ENCODE results near the gene GRK5.
A peak's percentile ranks its signal among the peaks of the same experiment; 100 is the strongest.

The GRK5 gene

DNA sequence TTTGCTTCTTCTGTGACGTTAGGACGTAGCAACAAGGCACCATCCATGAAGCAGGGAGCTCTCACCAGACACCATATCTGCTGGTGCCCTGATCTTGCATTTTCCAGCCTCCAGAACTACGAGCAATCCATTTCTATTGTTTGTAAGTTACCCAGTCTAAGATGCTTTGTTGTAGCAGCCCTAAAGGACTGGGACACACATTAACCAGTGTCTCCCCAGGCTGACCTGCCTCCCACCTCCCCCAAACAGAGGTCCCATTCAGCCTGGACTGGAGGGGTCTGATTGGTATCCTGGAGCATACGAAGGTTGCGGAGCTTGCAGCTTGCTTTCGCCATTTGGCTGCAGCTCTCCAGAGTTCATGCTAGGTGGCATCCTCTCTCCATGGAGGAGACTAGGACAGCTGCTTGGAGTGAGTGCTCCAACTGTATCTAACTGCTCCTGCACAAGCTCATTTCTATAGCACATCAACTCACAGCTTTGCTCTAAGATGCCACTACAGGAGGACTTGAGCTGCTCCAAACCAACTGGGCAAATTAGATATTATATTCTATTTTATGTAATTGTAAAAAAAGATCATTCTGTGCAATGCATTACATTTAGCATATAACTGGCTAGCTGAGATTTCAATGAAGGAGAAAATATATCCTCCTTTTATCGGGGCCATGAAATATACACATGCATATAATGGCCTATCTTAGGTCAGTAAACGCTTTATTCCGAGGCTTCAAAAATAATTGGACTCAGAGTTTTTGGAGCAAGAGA lies 8.0 kb upstream of the GRK5 start:
- peak; percentile 27 to 31 for DNase-seq

DNA sequence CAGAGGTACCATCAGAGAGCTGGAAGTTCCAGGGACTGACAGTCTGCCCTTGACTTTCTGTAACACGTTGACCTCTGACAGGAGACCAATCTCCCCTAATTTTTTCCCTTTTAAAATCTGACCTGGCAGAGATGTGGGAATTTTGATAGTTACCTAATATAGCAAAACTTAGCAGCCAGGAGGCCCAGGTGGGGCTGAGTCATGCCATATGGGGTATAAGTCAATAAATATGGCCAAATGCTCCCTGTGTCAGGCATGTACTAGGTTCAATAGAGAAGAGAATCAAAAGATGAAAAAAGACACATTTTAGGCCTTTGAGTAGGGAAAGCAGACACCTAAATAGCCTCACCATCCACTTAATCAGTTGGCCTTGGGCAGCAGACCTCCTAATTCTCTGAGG lies 6.1 kb upstream of the GRK5 start:
- DNase-seq, result no peak

DNA sequence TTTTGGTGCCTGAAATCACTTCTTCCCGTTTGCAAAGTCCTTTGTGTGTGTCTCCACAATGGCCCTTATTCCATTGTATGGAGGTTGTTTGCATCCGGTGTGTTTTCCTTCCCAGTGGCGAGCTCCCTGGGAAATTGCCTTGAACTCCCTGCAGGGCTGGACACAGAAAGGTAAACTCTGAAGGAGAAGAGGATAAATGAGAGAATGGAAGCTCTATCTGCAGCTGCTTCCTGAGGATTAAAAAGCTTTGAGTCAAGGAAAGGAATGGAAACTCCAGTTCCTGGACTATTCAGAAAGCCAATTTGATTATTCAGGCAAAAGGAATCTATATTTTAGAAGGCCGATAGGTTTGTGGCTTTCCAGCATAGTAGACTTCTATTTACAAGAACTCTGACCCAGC lies 4.4 kb upstream of the GRK5 start:
- no peak for DNase-seq

DNA sequence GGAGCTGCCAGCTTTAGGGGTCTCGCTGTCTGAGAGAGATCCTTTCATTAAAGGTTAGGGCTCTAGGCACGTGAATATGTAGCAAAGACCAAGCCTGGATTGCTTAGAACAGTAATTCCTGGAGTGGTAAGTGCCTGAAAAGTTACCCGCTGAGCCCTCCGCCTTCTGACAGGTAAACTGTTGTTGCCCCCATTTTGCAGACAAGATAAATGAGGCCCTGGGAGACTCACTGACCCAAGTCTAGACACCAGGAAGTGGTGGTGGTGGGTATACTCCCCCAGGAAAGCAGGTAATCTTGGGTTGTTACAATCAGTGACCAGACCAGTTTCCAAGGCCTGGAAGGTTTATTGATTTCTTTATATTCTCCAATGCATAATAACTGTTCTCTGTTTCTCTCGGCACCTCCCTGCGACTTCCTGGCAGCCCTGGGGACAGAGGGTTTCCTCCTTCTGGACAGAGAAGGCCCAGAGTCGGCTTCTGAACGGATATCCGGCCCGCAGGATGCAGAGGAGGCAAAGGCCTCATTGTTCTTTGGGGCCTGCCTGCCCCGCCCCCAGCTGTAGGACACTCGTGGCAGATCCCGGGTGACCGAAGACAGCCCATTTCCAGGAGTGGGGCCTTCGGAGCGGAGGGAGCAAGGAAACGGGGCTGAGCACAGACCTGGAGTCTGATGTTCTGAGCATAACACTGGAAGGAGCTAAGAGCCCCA lies 1.3 kb upstream of the GRK5 start:
- peak in 1 of 2 experiments; percentile 8 for DNase-seq

DNA sequence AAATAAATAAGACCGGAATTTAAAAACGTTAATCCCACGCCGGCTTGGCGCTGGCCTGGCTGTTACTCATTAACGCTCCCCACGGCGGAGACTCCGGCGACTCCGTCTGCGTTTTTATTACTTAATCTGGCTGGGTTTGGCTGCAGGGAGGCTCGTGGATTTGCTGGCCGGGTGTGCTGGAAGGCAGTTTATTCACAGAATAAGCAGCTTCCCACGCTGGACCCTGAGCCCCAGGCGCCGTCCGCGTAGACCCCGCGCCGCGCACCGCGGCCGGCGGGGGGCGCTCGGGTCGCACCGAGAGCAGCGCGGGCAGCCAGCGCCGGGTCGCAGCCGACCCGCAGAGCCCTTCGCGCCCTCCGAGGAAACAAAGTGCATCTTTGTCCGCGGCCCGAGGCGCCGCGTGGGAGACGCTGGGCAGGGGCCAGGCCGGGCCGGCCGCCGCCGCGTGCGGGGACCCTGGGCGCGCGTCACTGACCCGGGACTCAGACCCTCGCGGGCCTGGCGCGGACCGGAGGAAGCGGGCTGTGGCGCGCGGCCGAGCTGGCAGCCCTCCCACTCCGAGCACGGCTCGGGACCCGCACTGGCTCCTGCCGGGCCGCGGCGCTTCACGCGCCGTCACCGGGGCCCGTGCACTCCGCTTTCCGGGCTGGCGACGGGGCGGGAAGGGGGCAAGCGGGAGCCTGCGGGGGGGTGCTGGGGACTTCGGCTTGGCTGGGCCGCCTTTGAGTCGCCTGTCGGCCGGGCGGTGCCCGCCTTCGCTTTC lies 587 bp upstream of the GRK5 start:
- peak; percentile 61 to 69 for DNase-seq

DNA sequence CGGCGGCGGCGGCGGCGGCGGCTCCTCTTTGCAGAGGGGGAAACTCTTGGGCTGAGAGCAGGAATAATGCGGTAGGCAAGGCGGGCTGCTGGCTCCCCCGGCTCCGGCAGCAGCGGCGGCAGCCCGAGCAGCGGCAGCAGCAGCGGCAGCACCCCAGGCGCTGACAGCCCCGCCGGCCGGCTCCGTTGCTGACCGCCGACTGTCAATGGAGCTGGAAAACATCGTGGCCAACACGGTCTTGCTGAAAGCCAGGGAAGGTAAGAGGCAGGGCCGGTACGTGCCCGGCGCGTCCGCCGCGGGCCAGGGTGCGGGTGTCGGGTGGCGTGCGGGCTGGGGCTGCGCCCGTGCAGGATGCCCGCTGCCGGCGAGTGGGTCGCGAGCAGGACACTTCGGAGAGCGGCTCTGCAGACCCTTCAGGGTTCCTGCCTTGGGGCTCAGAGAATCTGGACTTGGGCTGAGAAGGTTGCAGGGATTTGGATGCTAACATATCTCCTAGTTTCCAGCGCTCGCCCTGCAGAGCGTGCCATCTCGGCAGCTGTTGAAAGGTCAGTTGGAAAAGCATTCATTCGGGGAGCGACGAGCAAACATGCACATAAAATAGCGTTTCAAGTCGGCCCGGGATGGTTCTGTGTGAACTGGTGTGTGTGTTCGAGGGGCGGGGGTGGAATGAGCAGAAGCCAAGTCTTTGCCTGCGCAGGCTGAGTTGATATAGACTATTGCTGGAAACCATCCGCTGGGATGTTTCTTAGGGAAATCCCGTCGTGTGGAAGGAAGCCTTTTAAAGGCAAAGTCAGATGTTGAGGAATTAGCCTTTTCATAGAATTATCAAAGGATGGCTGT lies 562 bp downstream of the GRK5 start:
- DNase-seq, result peak; percentile 14 to 38

DNA sequence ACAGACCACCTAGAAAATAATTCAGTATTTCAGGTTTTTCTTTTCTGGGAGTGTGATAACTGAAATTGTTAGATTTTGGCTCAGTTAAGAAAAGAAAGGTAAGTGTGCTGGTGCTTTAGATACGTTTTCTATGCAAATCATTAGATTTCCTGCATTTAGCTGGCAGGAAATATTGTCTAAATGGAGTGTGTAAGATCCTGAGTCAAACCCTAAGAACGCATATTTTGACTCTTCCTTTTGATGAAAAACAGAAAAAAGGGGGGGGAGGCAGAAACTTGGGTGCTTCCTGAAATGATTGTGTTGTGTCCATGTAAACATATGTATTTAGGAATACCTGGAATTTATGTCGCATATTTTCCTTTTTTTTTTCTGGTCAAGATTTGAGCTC lies 1.2 kb downstream of the GRK5 start:
- DNase-seq, result no peak

DNA sequence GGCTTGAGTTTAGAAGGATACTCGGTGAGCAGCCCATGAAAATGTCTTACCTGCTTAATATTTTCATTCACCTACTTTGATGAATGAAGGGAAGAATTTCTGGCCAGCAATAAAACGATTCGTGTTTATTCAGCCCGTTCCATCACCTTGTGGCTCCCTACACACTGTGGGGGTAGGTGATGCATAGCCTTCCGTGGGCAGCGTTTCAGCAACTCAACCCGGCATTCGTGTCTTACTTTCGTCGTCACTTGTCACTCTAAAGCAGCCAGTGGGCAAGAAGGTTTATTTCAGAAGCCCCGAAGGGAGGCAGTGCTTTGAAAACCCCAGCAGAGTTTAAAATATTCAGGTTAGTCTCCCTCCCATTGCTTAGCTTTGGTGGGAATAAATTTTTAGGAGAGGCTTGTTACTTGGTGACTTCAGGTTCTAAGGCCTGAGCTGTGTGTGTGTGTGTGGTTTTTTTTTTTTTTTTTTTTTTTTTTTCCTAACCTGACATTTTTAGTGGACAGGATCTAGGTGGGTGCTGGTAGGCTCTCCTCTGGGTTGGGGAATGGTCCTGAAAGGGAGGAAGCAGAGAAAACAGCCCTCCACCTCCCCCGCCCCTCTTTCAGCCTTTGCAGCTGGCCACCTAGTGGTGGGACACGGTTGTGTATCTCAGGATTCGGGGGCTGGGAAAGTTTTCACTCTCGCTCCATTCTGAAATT lies 1.8 kb downstream of the GRK5 start:
- peak; percentile 61 to 62 for DNase-seq

DNA sequence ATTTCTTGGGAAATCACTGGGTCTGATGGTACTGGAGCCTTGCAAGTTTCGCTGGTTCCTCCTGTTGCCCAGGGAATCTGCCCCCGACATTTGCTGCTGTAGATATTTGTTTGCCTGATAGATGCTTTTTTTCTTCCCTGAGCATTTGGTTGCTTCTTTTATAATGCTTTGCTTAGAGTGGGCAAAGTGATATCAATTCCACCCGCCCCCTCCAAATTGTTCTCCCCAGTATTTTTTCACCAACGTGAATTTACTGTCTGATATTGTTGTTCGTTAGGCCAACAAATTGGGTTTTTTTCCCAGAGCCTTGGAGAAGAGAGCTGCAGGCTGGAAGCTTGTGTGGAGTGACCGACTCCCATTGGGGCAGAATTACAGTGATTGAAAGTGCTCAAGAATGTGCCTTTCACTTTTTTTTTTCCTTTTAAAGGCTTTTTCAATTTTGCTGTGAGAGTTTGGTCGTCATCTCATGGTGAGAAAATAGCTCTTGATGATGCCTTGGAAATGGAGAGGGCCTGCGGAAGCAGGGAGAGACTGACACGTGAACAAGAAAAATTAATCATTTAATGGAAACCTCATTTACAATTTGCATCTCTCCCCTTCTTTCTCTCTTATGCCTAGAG lies 2.5 kb downstream of the GRK5 start:
- DNase-seq, result no peak

DNA sequence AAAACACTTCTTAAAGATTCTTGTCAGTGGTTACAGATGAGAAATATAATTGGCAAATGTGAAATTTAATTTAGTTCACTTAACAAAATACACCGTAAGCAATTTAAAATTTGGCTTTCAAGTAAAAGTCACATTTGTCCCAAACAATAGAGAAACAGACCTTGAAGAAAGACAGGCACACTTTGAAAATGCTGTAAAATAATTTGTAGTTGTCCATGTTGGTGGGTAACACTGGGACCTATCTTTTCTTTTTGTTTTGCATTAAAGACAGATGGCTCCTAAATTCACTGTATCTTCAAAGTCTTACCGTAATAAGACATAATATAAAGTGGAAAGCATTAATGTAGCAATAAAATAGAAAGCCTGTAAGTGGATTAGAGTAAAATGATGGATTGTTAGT lies 3.3 kb downstream of the GRK5 start:
- no peak for DNase-seq

DNA sequence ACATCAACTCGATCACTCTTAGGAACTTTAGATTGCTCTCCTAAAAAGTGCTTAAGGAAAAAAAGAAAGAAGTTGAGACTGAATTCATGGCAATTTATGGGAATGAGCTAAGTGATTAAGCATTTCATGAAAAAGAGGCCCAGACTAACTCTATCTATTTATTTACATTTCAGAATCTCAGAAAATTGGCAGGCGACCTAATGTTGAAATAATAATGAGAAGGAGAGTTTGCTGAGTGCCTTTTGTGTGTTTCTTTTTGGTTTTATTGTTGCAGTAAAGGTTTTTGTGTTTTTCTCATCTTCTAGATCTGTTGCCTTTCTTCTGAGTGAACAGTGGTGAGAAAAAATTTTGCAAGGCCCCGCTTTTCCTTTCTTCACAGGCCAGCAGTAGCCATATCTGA lies 3.8 kb downstream of the GRK5 start:
- DNase-seq, result no peak

DNA sequence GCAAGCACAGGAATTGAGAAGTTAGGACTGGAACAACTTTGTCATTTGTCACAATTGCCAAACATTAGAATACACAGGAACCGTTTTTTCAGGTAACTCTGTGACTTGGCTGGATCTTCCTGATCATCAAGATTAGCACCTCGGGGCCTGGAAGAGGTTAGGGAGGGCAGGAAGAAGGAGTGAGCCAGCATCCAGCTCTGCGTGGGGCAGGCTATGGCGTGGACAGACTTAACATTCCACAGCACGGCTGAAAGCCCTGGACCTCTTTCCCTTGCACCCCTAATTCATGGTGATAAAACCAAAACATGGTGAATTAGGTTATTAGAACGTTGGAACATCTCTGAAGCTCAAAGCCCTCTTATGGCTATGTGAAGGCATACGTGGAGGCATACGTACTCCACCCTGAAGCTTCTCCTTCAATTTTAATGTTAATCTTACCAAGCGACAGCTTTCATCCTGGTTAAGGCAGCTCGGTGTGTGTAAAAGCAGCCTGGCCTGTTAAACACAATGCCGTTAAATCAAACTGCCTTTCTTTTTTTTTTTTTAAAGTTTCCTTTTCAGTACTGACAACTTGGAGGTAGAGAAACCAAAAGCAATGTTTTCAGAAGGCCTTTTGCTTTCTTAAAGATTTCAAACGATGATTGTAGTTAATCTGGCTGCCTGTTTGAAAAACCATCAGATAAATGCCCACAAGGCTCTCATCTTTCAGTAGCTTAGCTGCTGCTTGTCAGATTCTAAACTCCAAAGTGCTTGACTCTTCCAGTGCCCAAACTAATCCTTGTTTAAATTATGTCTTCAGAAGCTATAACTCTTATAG lies 4.5 kb downstream of the GRK5 start:
- DNase-seq, result no peak

DNA sequence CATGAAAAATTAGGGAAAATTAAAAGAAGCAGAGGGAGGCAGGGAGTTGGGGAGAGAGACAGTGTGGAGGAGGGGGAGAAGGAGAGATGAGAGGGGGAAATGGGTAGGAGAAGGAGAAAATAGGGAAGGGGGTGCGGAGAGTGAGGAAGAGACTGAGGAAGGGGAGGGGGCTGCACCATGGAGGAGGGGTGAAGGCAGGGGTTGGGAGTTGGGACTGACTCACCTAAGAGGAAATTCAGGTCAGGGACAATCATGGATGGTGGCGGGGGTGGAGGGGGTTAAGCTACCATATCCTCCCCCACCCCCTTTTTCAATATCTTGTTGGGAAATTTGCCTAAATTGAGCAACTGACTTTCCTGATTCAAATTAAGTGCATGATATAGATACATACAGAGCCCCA lies 8.0 kb downstream of the GRK5 start:
- no peak for DNase-seq

DNA sequence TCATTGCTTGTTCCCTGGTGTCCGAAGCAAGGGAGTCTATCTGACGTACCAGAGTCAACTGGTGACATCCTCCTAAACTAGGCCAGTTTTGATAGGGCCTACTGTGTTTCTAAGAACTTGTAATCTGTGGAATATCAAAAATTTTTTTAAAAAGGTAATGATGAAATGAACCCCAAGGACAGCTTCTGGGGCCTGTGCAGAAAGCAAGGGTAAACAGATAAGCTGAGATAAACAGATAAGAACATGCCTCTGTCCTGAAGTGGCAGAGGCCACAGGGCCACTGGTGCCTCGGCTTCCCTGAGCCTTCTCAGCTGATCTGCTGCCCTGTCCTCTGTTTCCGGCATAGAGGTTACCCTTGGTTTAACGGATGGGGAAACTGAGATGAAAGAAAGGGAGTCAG lies 8.8 kb downstream of the GRK5 start:
- no peak for DNase-seq

DNA sequence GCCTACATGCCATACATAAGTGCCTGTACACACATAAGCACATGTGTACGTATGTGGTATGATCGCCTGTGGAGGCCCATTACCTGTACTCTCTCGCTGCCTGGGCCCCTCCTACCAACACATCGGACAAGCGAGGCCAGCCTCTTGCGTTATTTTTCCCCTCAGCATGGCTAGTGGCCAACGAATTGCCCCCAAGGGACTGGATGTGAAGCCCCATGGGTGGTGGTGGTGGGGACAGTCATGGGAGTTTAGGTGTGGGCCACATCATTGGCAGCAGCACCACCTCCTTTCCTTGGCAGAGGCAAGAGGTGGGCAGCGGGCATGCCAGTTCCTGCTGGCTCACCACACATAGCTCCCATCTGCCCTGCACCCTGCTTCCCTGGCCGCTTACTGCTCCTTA lies 10.0 kb downstream of the GRK5 start:
- DNase-seq, result no peak

DNA sequence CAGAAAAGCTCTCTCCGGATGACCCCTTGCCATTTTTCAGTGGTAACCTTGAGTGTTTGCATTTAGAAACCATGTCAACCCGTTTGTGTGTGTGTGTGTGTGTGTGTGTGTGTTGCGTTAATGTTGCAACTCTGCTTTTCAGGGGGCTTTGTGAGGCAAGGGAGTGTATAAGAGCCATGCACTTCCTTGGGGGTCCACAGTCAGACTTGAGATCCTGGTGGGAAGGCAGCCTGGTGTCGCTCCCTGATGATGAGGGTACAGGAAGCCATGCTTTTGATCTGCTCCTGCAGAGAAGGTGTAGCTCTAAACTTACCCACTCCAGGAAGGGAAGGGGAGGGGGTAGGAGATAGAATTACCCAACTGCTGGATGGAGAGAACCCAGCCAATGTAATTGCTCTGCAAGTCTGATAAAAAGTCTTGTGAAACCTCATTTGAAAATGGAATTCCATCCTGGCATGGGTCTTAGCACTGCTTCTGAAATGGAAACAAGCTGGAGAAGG lies 10.7 kb downstream of the GRK5 start:
- DNase-seq, result no peak

DNA sequence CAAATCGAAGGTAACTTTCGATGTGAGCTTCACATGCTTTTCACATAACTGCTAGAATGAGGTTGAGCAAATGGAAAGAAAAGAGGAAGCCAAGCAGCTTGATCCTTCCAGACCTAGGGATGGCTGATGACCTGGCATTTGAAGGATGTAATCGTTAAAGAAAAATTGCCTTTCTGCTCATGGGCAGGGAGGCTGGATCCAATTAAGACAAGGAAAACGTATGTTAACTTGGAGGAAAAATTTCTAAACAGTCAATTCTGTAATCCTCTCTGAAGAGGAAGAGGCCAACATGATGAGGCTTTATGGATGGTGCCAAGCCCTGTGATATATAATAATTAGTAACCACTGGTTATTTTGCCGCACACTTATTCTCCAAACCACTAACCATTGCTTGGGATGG lies 12.5 kb downstream of the GRK5 start:
- no peak for DNase-seq

DNA sequence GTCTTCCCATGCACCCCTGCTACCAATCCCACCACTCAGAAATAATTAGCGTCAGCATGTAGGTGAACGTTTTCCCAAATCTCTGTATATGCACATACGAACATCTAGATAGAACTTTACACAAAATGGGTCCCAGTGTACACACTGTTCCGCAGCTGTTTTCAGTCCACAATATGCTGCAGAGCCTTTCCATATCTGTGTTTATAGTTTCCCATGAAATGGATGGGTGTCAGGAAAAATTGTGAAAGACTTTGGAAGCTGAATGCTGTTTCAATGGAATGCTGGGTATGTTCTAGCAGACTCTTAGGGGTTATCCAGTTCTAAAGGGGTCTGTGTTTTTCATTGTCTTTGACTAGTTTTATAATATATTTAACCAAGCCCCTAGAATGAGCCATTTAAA lies 13.8 kb downstream of the GRK5 start:
- DNase-seq, result no peak

DNA sequence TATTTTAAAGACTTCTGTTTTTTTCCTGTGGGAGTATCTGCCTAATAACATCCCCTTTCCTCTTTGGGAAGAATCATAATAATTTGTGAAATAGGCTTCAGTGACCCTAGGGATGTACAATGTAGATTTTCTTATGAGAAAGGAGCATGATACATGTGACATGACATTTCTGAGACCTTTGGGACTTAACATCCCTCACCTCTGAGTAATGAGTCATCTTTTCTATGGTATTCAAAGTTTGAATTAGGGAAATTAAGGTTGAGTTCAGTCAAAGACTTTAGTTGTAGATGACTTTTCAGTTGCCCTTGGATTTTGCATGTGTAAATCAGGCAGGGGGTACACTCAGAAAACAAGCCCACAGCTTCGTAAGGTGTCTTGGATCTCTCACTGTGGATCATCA lies 14.3 kb downstream of the GRK5 start:
- no peak for DNase-seq

DNA sequence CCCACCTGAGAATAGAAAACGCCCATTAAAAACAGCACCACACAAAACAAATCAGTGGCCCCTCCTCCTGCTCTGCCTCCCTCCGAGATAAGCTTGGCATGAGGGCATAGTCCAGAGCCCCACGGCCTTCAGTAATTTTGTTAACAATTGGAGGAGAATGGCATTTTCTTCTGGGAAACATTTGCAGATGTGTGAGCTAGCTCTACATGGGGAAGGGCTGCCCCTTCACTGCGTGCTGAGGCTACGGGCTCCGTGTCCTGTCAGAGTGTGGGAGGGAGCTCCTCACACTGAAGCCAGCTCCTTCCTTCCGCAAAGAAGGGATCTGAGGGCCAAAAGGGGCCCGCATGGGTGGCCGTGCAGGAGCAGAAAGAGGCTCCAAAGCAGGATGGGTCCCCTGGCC lies 15.2 kb downstream of the GRK5 start:
- DNase-seq, result no peak

DNA sequence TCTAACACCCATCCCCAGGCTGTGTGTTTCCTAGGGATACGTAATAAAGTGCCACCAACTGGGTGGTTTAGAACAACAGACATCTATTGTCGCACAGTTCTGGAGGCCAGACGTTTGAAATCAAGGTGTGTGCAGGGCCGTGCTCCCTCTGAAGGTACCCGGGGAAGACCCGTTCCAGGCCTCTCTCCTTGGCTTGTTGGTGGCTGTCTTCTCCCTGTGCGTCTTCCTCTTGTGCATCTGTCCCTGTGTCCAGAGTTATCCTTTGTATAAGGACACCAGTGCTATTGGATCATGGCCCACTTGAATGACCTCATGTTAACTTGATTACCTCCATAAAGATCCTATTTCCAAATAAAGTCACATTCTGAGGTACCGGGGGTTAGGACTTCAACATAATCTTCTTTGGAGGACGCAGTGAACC lies 15.6 kb downstream of the GRK5 start:
- DNase-seq, result no peak

Measured in activated CD4-positive, alpha-beta T cell treated with anti-CD3 and anti-CD28 coated beads, Interleukin-2, amount 50 U/mL, for 4 hours (primary cell).